Measurements from ENCODE around the gene CIC.

CIC gene

GRCh38 chr19:42277821-42278451 lies 8.9 kb downstream of the CIC start:
- Mint-ChIP-seq H3K36me3 (ENCODE audit: low read depth) (peaks cover 14% of the 10 kb centered on the region), H3K4me1 (peaks cover 31% of the 10 kb centered on the region), H3K27ac (peak overlapping the region; percentile 83), H3K27me3 (ENCODE audit: low read depth, poor library complexity) (no peaks in the 10 kb centered on the region), H3K4me3 (no peak overlapping the region), H3K9me3 (no peaks in the 10 kb centered on the region)
- DNase-seq: no peak
- TF ChIP-seq CTCF (IDR thresholded peaks at IDR 0.05): no peak

GRCh38 chr19:42278452-42279154 lies 9.6 kb downstream of the CIC start:
- Mint-ChIP-seq H3K36me3 (ENCODE audit: low read depth) (peaks cover 14% of the 10 kb centered on the region), H3K4me1 (peaks cover 31% of the 10 kb centered on the region), H3K27me3 (ENCODE audit: low read depth, poor library complexity) (no peaks in the 10 kb centered on the region), H3K9me3 (no peaks in the 10 kb centered on the region), H3K4me3 (peak overlapping the region; percentile 93), H3K27ac (peak overlapping the region; percentile 84)
- TF ChIP-seq CTCF (IDR thresholded peaks at IDR 0.05): no peak
- no peak for DNase-seq

GRCh38 chr19:42279155-42279901 lies 10.3 kb downstream of the CIC start:
- peak overlapping the region; percentile 93 for H3K4me3 Mint-ChIP-seq
- TF ChIP-seq CTCF (IDR thresholded peaks at IDR 0.05): no peak
- peaks cover 14% of the 10 kb centered on the region for H3K36me3 Mint-ChIP-seq (ENCODE audit: low read depth)
- peaks cover 31% of the 10 kb centered on the region for H3K4me1 Mint-ChIP-seq
- no peak for DNase-seq
- no peaks in the 10 kb centered on the region for H3K9me3 Mint-ChIP-seq
- no peaks in the 10 kb centered on the region for H3K27me3 Mint-ChIP-seq (ENCODE audit: low read depth, poor library complexity)
- peak overlapping the region; percentile 84 for H3K27ac Mint-ChIP-seq

GRCh38 chr19:42279902-42280814 lies 11.1 kb downstream of the CIC start:
- Mint-ChIP-seq H3K27ac (peak overlapping the region; percentile 84), H3K27me3 (ENCODE audit: low read depth, poor library complexity) (no peaks in the 10 kb centered on the region), H3K4me3 (peak overlapping the region; percentile 93), H3K36me3 (ENCODE audit: low read depth) (peaks cover 6% of the 10 kb centered on the region), H3K9me3 (no peaks in the 10 kb centered on the region), H3K4me1 (peaks cover 37% of the 10 kb centered on the region)
- peak; percentile 91 for DNase-seq
- peak; percentile 95 for TF ChIP-seq CTCF (IDR thresholded peaks at IDR 0.05)

- Mint-ChIP-seq H3K4me3 (peak overlapping the region; percentile 78), H3K4me1 (peaks cover 43% of the 10 kb centered on the region), H3K27ac (no peak overlapping the region), H3K27me3 (ENCODE audit: low read depth, poor library complexity) (no peaks in the 10 kb centered on the region), H3K36me3 (ENCODE audit: low read depth) (peaks cover 5% of the 10 kb centered on the region), H3K9me3 (no peaks in the 10 kb centered on the region)
- DNase-seq: no peak
- no peak for TF ChIP-seq CTCF (IDR thresholded peaks at IDR 0.05)
Observed at GRCh38 chr19:42280815-42281145, 11.7 kb downstream of the CIC start.

Data from nephron progenitor cell (in vitro differentiated cells).